Measurements from ENCODE around the gene GNB5. TPM values are rescaled to one million over a fixed set of nuclear protein-coding genes. Genes with fewer than 3 reads are reported as not detected.

Gene GNB5
- total and polyA plus RNA-seq, 2 experiments from 2014 or later, result 21.3 to 21.6 TPM

DNA sequence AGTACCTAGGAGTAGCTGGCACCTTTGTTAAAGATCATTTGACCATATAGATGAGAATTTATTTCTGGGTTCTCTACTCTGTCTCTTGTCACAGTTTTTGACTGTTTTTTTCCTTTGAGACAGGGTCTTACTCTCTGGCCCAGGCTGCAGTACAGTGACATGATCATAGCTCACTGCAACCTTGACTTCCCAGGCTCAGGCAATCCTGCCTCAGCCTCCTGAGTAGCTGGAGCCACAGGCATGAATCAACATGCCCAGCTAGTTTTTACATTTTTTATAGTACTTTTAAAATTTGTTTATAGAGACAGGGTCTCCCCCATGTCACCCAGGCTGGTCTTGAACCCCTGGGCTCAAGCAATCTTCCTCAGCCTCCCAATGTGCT lies 123.7 kb downstream of the GNB5 start:
- H3K4me1 ChIP-seq (ENCODE audit: insufficient read depth), result peaks cover 5% of the 10 kb centered on the region
- no peaks in the 10 kb centered on the region for H4K20me1 ChIP-seq (ENCODE audit: insufficient read depth, poor library complexity, severe bottlenecking)
- no peaks in the 10 kb centered on the region for H3K36me3 ChIP-seq (replicated peaks; ENCODE audit: insufficient read depth, low read depth)
- no peak for DNase-seq (ENCODE audit: low spot score)
- no peaks in the 10 kb centered on the region for H3K9me3 ChIP-seq (ENCODE audit: low read depth)
- no peaks in the 10 kb centered on the region for H3K79me2 ChIP-seq
- no peaks in the 10 kb centered on the region for H3K27me3 ChIP-seq
- H3K27ac ChIP-seq, result no peak overlapping the region
- H2AFZ ChIP-seq, result no peak overlapping the region
- H3K4me2 ChIP-seq, result no peak overlapping the region
- no peaks in the 10 kb centered on the region for H3K9me2 ChIP-seq (replicated peaks; ENCODE audit: insufficient read depth)
- TF ChIP-seq, protein P1, sequence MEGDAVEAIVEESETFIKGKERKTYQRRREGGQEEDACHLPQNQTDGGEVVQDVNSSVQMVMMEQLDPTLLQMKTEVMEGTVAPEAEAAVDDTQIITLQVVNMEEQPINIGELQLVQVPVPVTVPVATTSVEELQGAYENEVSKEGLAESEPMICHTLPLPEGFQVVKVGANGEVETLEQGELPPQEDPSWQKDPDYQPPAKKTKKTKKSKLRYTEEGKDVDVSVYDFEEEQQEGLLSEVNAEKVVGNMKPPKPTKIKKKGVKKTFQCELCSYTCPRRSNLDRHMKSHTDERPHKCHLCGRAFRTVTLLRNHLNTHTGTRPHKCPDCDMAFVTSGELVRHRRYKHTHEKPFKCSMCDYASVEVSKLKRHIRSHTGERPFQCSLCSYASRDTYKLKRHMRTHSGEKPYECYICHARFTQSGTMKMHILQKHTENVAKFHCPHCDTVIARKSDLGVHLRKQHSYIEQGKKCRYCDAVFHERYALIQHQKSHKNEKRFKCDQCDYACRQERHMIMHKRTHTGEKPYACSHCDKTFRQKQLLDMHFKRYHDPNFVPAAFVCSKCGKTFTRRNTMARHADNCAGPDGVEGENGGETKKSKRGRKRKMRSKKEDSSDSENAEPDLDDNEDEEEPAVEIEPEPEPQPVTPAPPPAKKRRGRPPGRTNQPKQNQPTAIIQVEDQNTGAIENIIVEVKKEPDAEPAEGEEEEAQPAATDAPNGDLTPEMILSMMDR (IDR thresholded peaks at IDR 0.05; ENCODE audit: poor library complexity), result no peak
- no peak overlapping the region for H3K4me3 ChIP-seq

DNA sequence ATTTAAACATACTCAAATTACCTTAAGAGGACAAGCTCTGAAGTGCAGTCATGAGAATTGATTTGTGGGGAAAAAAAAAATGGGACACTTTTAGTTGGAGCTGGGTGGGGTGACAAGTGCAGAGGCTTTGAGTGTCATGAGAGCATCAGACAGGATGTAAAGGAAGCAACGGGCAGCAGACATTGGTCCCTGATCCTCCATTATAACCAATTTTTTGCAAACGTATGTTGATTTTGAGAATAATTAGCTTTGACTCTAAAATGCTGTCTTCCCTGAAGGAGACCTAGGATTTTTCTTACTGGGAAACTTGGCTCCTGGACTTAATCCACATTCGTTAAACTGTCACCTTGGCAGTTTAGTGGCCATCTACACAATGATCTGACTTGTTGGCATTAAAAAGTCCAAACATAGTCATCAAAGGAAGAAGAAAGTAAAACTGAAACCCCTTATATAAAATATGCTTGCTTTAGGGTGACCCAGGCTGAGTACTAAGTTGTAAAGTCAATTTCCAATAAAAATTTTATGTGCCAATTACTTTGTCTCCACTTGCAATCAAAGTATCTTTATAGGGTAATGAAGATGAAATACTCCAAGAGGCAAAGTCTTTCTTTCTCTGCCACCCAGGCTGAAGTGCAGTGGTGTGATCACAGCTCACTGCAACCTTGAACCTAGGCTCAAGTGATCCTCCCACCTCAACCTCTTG lies 124.2 kb downstream of the GNB5 start:
- Histone ChIP-seq H3K9me2 (replicated peaks; ENCODE audit: insufficient read depth) (no peaks in the 10 kb centered on the region), H3K4me3 (no peak overlapping the region), H3K36me3 (replicated peaks; ENCODE audit: insufficient read depth, low read depth) (no peaks in the 10 kb centered on the region), H3K27me3 (no peaks in the 10 kb centered on the region), H4K20me1 (ENCODE audit: insufficient read depth, poor library complexity, severe bottlenecking) (no peaks in the 10 kb centered on the region), H2AFZ (no peak overlapping the region), H3K27ac (no peak overlapping the region), H3K79me2 (no peaks in the 10 kb centered on the region), H3K4me1 (ENCODE audit: insufficient read depth) (peaks cover 5% of the 10 kb centered on the region), H3K9me3 (ENCODE audit: low read depth) (no peaks in the 10 kb centered on the region), H3K4me2 (no peak overlapping the region)
- 82% methylated on average over 3 of the region's 3 CpGs for WGBS (ENCODE audit: low lambda C conversion rate, missing lambda C conversion rate)
- TF ChIP-seq EZH2phosphoT487 (IDR thresholded peaks at IDR 0.05; ENCODE audit: low read depth, severe bottlenecking, unreplicated experiment) (no peak), EZH2 (IDR thresholded peaks at IDR 0.05; ENCODE audit: borderline replicate concordance) (no peak)
- TF ChIP-seq, protein P1 (IDR thresholded peaks at IDR 0.05; ENCODE audit: poor library complexity), result no peak
- no peak for DNase-seq (ENCODE audit: low spot score)

Small RNAs within 50 kb of the gene (small RNA-seq; reads per million reads assigned to genes)
- not detected for gene RF00019

Other genes starting within 250 kb of the GNB5 start
- gene LEO1, start 219.6 kb downstream of the GNB5 start, total RNA-seq, result 25.2 and 26.2 TPM in 2 replicates
- 23.9 and 25.1 TPM in 2 replicates for gene LEO1, start 219.6 kb downstream of the GNB5 start, polyA plus RNA-seq
- 114 and 123 TPM in 2 replicates for gene MAPK6, start 172.2 kb downstream of the GNB5 start, total RNA-seq
- gene MAPK6, start 172.2 kb downstream of the GNB5 start, polyA plus RNA-seq, result 27.6 and 37.8 TPM in 2 replicates
- 0.24 and 0.60 TPM in 2 replicates for gene BCL2L10, start 78.6 kb downstream of the GNB5 start, total RNA-seq
- 0.24 and 0.80 TPM in 2 replicates for gene BCL2L10, start 78.6 kb downstream of the GNB5 start, polyA plus RNA-seq
- gene MYO5C, start 104.4 kb upstream of the GNB5 start, total RNA-seq, result 15.7 and 18.2 TPM in 2 replicates
- gene MYO5C, start 104.4 kb upstream of the GNB5 start, polyA plus RNA-seq, result 6.7 and 10.2 TPM in 2 replicates

All from hepatocyte (in vitro differentiated cells).